GM21528 (cell line): Measurements from ENCODE around the gene ZMYND10.

Experiments
- ATAC-seq: cut with Tn5 transposase; IDR thresholded peaks from one replicate; pipeline ENCODE4 v1.9.1; 2021; ENCODE audit warnings: mild to moderate bottlenecking, moderate library complexity; ENCODE audit not compliant: unreplicated experiment, low FRiP score

Gene ZMYND10

DNA sequence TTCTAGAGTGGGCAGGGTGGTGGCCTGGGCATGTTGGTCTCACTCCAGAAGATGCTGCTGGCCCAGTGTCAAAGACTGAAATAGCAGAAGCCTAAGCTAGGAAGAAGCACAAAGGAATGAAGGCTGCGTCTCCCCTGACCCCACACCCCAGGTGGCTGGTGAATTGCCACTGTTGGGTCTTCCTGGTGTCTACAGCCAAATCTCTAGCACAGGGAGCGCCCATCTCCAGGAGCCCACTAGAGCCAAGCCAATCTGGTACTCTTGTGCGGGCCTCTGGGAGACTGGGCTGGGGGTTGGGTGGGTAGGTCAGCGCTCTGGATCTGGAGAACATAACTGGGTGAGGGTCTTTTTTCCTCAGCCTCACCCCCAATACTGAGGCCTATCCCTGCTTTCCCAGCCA, 18.4 kb downstream of the ZMYND10 start:
- no peak for ATAC-seq

DNA sequence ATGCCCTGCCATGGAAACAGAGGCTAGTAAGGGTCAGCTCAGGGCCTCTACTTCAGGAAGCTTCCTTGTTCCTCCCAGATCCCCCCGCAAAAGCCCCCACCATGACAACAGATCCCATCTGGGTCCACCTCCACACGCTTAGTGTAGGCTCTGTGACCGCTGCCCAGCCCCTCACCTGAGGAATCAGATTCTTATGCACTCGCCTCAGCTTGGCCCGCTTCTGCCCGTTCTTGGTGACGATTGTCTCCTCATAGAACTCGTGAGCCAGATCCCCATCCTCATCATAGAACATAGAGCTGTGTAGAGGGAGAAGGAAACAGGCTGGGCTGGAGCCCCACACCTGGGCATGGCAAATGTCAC, 19.4 kb downstream of the ZMYND10 start:
- ATAC-seq, result no peak

DNA sequence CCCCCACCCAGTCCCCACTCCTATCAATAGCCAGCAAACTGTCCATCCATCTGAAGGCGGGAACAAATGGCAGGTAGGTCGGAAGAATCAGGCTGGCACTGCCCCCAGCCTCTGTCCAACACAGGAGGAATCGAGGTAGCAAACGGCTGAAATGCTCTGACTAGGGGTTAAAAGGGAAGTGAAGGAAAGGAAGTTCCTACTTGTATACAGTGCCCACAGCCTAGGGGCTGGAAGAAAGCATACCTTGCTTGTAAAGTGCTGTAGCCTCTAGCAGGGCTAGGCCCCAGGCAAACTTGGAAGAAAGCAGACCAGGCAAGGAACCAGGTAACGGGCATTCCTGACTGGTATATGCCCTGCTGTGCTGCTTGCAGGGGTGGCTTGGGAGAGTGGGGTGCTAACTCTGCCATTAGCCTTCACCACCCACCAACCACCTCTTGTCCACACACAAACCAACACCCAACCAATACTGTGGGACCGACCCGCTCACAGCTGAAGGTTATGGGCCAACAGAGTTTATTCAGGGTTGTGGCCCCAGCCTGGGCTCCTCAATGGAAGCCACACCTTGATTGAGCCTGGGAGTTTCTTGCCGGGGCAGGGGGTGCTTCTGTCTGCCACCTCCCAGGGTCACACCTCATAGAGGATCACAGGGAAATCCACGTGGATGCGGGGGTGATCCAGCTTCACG, 19.9 kb downstream of the ZMYND10 start:
- no peak for ATAC-seq

DNA sequence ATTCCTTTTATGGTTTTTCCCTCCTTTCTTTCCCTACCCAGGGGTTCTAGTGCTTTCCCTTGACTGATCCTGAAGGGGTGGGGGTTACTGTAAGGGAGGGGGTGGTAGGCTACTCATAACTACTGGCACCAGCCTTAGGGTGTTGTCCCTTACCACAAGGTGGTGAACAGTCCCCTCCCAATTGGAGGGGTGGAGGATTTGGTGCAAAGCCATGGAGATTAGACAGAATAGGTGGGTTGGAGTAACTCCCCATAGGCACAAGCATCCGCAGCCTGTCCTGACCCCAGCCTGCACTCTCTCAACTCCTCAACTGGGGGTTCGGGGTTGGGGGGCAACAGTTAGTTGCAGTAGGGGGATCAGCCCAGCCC, 20.4 kb downstream of the ZMYND10 start:
- no peak for ATAC-seq

DNA sequence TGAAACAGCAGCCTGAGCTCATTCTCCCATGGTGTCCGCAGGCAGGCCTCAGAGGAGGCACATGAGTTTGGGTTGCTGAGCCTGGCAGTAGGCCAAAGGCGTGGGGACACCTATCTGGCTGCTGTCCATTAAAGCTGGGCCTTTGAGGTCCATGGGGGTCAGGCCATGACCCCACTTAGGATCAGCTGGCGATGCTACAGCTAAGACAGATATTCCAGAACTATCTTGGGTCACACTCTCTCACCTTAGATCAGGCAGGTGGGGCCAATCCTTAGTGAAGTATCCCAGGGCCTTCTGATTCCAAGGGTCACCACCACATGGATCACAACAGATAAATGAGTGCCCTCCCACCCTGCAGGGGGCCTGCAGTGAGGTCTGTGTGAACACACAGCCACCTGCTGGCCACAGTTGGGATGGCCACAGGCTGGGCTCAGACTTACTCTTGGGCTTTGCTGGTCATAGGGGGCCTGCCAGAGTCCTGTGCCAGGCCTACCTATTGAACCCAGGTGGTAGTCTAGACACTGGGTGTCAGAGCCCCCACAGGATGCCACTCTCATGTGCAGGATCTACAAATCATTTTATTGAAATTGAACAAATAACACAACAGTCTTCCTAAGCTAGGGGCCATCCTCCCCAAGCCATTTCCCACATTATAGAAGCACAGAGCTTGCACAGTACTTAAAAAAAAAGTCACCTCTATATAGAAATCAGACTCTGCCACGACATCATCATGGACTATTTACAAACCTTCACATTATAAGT, 21.0 kb downstream of the ZMYND10 start:
- ATAC-seq, result no peak

DNA sequence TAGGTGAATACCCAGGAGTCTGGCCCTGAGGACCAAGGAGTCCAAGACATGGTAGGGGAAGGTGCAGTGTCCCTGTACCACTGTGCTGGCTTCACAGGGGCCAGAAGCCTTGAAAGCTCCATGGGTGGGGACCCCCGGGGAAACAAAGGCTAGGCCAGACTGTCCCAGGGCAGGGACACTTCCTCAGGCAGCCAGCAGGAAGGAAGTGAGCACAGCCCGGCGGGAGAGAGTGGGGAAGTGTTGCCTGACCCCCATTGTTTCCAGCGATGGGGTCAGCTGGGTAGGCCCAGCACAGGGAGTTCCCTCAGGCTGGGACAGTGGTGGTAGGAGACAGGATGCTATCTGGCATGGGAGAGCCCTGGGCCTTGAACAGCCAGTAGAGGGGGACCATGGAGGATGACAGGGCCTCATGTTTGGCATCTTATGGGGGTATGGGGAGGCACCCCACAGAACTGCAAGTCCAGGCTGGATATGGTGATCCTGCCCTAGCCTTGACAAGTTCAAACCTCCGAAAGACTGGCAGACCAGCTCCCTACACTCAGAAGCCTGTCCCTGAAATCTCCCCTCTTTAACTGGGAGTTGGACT, 21.8 kb downstream of the ZMYND10 start:
- ATAC-seq, result no peak

DNA sequence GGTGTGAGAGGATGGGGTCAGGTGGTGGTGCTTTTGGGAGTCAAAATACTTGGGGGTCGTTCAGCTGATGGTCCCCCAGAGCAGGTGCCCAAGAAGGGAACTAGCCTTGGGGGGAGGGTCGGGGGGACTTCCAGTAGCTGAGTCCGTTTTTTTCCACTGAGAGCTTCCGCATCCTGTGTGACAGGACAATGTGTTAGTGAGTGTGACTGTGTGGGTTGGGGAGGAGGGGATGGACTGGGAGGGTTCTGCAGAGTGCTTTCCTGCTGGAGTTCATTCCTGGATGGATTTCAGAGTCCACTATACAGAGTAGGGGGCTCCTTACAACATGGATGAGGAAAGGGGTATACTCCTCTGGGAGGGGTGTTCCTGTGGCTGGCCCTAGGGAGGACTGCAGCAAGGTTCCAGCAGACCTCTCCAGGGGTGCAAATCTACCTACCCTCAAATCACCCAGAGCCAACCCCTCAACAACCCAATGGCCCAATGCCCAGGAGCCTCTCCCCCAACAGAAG, 22.4 kb downstream of the ZMYND10 start:
- no peak for ATAC-seq

DNA sequence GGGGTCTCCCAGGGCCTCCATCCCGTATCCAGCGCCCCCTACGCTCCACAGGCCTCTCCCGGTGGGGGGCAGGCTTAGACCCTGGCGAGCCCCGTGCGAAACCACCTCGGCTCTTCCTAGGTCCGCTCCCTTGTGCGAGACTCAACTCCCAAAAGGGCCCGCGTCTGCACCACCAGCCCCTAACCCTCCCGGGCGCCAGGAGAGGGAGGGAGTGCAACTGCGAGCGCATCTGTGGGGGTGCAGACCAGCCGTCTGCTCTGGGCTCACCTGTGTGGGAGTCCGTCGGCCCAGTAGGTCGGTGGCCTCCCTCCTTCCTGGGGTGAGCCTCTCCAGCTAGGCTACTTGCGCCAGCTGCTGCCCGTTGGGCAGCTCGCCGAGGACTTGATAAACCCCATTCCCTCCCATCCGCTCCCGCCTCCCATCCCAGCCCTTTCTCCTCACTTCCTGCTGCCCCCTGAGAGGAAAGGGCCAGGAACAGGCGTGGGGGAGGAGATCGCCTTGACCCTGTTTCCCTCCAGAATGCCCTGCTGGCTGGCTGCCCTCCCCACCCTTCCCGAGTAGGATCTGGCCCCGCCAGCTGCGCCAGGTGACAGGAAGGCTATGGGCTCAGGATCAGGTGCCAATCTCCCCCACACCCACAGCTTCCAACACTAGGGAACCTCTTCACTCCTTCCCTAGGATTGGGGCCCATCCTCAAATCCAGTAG, 23.0 kb downstream of the ZMYND10 start, which contains the start of gene HYAL2:
Gene HYAL2 (minus strand): TSS at position 360 of the 706 bp plus-strand sequence. CDS start 2,256 bp downstream, outside the sequence.
- no peak for ATAC-seq

DNA sequence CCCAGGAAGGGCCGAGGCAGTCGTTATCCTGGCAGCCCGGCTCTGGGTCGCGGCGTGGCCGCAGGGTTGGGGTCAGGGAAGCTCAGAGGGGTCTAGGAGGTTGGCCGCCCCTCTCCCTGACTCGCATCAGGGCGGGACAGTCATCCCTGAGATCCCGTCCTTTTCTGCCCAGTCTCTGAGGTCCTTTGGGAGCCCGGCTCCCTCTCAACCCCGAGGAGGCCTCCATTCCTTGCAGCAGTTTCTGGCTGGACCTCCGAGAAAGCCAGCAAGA, 23.5 kb downstream of the ZMYND10 start:
- no peak for ATAC-seq

DNA sequence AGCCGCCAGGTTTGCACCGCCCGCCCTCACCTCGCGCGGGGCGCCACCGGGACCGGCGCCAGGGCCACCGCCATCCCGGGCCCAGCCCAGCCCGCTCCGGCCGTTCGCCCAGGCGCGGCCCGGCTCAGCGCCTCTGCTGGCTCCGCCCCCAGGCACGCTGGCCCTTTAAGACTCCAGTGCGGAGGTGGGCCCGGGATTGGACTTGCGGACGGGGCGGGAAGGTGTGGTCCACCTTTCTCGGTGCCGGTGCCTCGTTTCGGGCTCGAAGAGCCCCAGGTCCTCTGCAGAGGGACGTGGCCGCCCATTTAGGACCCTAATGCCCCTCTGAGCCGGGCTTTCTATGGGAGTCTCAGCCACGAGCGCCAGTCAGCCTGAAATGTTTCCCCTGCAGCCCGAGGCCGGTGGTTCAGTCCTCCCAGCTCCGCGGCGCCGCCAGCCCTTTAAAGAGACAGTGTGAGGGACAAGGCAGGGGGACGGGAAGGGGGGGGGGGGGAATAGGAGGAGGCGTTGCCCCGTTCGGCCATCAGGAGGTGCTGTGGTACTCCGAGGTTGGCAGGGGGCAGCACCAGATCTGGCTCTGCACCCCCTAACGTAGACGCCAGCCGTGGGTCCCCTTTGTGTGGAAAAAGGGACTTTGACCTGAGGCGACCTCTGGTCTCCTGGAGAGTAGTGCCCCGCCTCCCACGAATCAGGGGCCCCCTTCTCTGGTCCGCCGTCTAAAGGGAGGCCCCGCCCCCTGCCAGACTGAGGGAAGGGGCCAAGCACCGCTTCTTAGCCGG, 24.0 kb downstream of the ZMYND10 start:
- ATAC-seq, result peak; percentile 74

DNA sequence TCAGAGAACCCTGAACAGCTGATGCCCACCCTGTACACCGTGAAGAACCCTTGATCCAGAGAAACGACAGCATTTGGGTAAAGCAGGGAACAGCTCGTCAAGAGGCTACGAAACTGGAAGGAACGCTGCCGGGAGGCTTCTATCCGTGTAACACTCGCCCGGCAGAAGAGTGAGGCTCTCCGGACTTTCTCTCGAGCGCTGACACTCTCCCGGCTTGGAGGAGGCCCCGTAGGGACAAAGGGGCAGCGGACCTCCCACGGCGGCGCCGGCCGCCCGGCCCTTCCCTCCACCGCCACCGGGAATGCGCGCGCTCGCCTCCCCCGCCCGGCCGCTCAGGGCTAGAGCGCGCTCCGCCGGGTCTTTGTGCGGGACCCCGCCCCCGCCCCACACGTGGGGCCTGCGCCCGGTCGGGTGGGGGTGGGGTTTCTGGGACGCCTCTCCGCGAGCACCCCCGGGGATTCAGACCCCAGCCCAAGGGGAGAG, 24.6 kb downstream of the ZMYND10 start:
- peak; percentile 41 for ATAC-seq

DNA sequence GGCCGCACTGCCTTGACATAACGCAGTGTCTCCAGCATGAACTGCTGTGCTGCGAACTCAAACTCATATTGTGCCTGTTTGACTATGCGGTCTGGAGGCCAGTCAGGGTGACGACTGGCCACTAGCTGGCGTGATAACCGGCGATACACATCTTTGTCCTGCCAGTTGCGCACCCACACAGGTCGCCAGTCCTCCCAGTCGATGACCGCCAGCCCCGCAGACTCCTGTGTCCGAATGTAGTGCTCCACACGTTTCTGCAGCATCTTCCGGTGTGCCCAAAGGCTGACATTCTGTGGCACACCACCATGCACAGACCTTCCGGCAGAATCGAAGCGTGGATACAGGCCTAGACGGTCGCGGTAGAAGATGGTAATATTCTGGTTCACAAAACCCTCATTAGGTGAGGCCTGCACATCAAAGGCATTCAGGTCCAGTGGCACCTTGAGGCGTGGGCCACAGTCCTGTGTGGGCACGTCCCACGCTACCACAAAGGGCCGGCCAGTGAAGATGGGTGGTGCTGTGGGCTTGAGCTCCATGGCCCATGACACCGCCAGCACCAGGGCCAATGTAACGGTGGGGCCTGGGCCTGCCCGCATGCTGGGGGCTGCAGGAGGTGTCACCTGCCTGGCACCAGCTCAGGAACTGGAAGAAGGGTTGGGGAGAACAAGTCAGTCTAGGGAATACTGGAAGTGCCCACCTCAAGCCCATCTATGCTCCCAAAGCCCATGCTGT, 25.5 kb downstream of the ZMYND10 start:
- ATAC-seq, result no peak

DNA sequence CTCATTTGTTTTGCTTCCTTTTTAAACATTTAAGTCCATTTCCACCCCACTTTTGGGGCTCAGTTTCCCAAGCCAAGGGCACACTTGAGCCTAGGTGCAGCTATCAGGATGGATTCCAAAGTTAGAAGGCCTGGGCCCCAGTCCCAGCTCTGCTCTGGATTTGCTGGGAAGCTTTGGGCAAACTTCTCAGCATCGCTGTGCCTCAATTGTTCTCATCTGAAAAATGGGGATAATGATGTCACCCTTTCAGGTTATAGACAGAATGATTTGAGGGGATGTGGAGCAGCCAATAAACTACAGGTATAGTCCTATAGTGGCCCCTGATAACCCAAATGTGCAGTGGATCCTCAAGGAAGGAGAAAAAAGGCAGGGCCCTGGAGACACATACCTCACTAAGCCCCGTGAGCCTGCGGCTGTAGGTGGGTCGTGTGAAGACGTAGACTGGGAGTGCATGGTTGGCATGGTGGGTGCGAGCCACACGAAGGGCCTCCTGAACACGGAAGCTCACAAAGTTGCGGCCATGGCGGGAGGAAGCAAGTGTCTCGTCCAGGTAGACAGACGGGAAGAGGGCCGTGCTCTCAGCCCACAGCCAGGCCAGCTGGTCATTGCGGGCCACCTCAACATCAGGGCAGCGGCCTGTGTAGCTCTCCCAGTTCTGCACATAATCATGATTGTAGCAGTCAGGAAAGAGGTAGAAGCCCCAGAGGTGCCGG, 26.2 kb downstream of the ZMYND10 start:
- no peak for ATAC-seq

DNA sequence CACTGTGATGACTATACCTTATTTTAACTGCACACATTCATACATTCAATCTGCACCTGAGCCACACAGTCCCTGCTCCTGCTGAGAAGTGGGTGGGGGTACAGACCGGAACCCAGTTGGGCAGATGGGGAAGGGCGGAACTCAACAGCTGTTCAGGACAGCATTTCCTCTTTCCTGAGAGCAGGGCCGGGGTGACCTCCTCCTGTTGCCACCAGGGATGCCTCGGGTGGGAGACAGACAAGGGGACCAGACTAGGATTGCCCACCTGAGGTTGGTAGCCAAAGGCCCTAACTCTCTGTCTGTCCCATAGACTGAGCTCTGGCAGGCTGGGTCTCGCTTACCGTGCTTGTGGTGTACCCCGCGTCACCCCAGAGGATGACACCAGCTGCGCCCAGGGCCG, 26.9 kb downstream of the ZMYND10 start:
- ATAC-seq, result no peak

DNA sequence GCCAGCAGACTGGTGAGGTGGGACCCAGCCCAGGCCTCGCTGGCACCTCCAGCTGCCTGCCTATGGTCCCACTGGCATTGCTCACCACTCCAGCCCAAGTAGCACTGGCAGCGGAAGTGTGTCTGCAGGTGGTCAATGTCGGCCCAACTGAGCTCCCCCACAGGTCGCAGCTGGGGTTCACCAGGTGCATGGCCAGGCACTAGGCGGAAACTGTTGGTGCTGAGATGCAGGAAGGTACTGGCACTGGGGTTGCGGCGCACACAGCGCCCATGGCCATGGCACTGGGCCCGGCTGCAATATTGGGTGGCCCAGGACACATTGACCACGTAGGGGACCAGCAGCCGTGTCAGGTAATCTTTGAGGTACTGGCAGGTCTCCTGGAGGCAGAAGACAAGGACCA, 27.4 kb downstream of the ZMYND10 start:
- no peak for ATAC-seq

DNA sequence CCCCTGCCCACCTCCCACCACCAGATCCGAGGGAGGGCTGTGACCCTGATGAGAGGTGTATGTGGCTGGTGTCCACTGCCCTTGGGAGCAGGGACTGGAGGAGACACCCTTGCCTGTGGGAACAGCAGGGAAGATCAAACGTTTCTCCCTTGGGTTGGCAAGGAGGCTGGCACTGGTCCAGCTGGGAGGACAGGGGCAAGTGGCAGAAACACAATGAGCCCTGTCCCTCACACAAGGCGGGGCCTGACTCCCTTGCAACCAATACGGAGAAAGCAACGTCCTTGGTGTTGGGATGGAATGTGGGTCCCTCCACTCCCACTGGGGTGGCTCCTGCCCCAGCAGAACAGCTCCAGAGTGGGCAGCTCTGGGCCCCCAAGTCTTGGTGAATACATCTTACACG, 28.2 kb downstream of the ZMYND10 start:
- ATAC-seq, result no peak

DNA sequence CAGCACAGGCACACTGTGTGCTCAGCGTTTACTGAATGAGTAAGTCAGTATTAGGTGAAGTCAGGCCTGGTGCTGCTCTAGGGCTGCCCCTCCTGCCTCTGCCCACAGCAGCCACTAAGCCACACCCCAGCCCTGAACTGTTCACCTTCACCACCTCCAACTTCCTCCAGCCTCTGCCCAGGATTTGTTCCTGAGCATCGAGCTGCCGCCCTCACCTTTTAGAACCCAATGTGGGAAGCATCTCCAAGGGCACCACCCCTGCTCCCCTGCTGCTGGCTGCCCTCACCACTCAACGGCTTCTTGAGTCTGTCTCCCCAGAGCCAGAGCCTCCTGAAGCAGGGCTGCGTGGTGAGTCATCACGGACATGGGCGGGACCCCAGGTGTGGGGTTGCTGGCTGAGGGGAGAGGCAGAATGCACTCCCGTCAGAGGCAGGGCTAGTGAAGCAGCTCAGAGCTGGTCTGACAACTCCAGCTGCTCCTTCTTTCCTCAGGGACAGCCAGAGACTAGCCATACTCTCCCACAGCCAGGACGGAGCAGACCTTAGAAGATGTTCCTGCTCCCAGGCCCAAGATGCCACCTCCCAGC, 28.8 kb downstream of the ZMYND10 start:
- ATAC-seq, result no peak

DNA sequence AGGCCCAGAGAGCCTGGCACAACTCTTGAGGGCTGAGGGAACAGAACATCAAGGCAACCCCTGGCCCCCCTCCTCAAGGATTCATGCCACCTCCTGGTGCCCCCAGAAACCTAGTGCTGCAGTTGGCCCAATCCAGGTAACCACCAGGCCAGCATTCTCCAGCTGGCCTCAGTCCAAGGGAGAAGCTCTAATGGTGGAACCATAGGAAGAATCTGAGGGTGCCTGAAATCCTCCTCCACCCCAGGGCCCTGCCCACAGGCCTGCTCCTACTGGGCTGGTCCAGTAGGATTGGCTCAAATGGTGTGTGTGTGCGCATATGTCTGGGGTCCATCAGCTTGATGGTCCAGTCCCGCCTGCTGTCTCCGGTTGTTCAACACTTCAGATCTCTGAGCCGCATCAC, 30.7 kb downstream of the ZMYND10 start:
- no peak for ATAC-seq

DNA sequence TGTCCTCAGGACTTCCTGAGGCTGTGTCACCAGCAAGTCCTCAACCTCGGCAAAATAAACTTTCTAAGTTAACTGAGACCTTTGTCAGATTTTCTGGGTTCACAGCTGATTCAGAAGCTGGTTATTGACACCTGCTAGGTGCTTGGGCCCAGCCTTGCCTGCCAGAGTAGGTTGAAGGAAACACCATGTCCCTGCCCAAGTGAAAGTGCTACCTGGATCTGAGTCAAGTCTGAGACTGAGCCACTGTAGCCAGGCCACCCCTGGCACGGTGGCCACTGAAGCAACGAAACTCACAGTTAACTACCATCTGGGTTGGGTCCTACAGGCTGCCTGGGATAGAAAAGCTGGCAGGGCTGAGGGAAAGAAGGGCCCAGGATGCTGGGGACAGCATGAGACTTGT, 31.2 kb downstream of the ZMYND10 start:
- ATAC-seq, result no peak
